HG03432 (cell line): ENCODE results near the gene COL21A1.
A peak's percentile ranks its signal among the peaks of the same experiment; 100 is the strongest.

Experiments
- ATAC-seq: cut with Tn5 transposase; IDR thresholded peaks from one replicate; pipeline ENCODE4 v1.9.1; 2021; ENCODE audit warnings: mild to moderate bottlenecking, moderate library complexity; ENCODE audit not compliant: unreplicated experiment

Gene COL21A1

DNA sequence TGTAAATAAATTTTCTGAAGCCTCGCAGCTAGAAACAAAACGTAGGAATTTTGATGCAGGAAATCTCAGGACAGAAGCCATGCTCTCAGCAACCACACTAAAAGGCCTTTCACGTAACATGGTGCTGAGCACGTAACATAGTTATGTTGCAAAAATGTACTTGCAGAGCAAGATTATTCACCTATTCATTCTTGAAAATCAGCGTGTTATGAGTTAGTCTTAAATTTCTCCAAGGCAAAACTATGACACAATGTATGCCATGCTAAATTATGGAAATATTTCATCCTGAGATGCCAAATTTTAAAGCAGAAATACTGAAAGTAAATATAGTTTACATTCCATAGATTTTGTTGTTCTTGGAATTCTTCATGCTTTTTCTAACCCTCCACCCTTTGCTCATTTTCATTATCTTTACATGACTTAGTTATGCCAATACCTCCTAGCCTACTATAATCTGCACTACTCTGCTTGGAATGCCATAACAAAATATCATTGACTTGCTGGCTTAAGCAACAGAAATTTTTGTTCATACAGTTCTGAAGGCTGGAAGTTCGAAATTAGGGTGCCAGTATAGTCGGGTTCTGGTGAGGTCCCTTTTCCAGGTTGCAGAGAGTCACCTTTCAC, 192.2 kb downstream of the COL21A1 start:
- no peak for ATAC-seq

- ATAC-seq = no peak
Observed at GRCh38 chr6:56051202-56051598, 196.2 kb downstream of the COL21A1 start.

DNA sequence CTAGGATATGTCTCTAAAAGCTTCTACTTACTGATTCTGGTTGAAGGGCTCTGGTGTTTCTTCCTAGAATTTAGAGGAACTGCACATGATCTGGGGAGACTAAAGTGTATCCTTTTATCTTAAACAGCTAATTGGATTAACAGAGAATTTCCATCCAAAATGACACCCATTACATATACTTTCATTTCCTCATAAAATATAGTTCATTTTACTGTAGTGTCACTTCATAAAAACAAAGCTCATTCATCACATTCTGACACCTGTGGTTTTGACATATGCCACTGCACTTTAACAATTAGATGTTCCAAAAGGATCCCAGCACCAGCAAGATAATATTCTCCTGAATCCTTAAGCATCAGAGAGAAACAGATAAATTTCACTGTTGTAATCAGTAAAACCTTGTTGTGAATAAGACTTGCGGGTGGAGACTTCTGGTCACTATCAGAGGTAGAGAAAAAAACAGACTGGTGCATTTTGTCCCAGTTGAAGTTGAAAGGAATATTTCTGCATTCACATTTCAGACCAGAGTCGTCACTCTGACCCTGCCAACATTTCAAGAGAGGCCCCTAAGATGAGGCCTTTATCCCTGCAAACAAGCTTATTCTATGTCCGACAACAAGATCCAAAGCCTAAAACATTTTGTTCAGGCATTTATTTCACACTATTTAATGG, 196.7 kb downstream of the COL21A1 start:
- no peak for ATAC-seq

- no peak for ATAC-seq
Observed at GRCh38 chr6:56048601-56049000, 198.8 kb downstream of the COL21A1 start.

- peak; percentile 54 for ATAC-seq
Observed at GRCh38 chr6:56047931-56048540, 199.3 kb downstream of the COL21A1 start.

- ATAC-seq = peak; percentile 65
Observed at GRCh38 chr6:56046576-56046975, 200.8 kb downstream of the COL21A1 start.

- no peak for ATAC-seq
Observed at GRCh38 chr6:56043761-56044160, 203.6 kb downstream of the COL21A1 start.

GRCh38 chr6:56043076-56043475, 204.3 kb downstream of the COL21A1 start:
- no peak for ATAC-seq

- ATAC-seq = no peak
Observed at GRCh38 chr6:56041591-56041990, 205.8 kb downstream of the COL21A1 start.

GRCh38 chr6:56040889-56041301, 206.5 kb downstream of the COL21A1 start:
- no peak for ATAC-seq

GRCh38 chr6:56040223-56040622, 207.2 kb downstream of the COL21A1 start:
- ATAC-seq = peak; percentile 78

DNA sequence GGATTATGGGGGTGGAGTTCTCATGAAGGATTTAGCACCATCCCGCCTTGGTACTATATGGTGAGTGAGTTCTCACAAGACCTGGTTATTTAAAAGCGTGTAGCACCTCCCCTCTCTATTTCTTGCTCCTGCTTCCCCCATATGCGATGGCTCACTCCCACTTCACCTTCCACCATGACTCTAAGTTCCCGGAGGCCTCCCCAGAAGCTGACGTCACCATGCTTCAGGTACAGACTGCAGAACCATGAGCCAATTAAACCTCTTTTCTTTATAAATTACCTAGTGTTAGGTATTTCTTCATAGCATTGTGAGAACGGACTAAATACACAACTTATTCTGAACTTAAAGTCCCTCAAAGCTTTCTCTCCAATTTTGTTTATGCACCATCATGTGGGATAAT, 208.6 kb downstream of the COL21A1 start:
- ATAC-seq = no peak

DNA sequence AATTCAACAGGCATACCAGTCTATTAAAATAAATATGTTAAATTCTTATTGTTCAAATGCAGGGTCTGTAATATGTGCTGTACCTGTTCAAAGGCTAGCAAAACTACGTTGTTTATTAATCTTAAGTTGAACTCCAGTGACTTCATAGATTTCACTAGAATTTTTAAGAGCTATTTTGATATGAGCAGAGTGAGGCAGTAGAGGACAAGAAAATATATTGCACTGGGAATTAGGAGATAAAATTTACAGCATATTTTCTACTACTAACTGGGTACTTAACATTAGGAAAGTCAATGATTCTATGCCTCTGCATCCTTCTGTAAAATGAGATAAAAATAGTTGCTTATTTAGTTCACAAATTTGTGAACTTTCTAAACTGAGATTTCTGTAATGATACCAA, 209.8 kb downstream of the COL21A1 start:
- ATAC-seq = no peak

GRCh38 chr6:56036916-56037600, 210.3 kb downstream of the COL21A1 start:
- no peak for ATAC-seq

DNA sequence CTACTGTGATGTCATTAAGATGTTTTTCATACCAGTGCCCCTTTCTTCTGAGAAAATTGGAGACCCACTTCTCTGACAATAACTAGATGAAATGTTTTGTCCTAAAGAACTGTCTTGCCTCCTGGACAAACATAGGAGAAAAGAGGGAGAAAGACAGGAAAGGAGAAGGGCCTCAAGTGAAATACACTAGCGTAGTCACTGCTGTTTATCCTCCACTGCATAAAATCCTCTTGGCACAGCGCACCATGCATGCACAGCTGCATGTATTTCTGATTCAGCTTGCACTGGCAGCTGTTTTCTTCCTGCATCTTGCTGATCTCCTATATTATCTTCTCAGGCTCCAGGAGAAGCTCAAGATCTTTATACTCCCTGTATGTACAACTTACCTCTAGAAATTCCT, 214.0 kb downstream of the COL21A1 start:
- no peak for ATAC-seq

GRCh38 chr6:56032715-56033260, 214.6 kb downstream of the COL21A1 start:
- ATAC-seq = no peak

DNA sequence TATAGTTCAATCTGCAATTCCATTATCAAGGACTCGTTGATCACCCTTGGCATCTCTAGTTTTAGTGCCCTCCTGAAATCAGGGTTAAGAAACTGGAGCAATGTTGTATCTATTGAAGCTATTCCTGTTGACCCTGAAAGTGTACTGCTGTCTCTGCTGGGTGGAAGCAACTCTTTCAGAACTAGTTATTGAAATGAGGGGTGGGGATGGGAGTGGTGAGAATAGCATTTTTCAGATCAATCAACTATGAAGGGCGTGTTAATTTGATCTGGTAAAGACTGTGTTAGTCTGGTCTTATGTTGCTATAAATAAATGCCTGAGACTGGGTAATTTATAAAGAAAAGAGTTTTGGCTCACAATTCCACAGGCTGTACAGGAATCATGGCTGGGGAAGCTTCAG, 219.5 kb downstream of the COL21A1 start:
- no peak for ATAC-seq

DNA sequence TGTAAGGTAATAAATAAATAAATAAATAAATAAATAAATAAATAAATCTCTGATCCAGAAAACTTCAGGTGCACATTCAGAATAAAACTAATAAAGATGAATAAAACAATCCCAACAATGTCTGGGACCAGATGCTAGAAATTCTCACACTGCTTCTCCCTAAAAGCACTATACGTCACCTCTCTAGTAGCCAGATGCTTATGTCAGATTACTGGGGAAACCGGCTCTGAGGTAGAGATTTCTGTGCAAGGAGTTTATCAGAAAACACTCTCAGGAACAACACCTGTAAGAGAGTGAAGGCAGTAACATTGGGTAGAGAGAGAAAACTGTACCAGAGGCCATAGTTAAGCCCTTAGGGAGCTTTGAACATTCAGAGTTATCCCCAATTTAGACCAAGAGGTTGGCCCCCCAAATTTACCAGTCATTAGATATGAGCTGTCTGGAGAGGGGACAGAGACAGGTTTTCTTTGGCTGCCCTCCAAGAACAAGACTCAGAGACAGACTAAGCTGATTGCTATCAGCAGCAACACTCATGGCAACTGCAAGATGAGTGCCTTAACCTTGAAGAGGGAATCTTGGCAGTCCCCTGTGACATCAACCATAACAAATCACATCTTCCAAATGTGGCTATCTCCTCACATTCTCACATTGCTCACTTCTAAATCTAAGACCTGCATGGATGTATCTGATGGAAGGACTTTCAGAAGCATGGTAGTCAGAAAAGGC, 220.8 kb downstream of the COL21A1 start:
- ATAC-seq = no peak

- no peak for ATAC-seq
Observed at GRCh38 chr6:56025795-56026194, 221.6 kb downstream of the COL21A1 start.

DNA sequence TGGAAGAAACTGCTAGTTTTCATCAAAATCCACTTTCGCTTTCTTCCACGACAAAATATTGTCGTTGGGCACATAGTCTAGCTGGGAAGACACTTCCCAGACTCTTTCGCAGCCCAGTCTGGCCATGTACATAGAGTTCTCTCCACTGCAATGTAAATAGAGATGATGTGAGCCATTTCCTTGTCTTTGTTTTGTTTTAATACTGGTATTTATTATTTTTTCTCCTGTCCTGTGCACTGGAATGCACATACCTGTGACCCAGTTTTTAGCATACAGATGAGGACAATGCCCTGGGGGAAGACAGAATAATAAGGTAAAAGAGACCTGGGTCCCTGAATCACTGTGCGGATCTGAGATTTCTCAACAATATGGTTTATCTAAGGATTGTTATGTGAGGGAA, 222.4 kb downstream of the COL21A1 start:
- no peak for ATAC-seq

DNA sequence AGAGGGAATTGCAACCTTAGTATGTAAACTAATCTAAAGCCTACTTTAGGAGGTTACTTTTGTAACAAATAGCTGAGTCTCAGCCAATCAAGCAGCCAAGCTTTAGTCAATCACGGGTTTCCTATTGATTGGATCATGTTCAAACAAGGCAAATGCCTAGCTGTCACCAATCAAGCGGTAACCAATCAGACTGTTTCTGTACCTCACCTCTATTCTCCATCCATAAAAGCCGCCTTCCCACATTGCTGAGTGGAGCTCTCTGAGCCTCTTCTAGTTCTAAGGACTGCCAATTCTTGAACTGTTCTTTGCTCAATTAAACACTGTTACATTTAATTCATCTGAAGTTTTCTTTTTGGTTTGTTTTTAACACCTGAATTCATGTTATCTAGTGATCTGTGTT, 223.6 kb downstream of the COL21A1 start:
- no peak for ATAC-seq
